GM19467 (cell line): ENCODE measurements around the gene FOXP1.

ENCODE experiments used
- ATAC-seq: cut with Tn5 transposase; IDR thresholded peaks from one replicate; pipeline ENCODE4 v1.9.1; 2021; ENCODE audit warnings: mild to moderate bottlenecking, moderate library complexity; ENCODE audit not compliant: unreplicated experiment

The FOXP1 gene

GRCh38 chr3:71488391-71488809 is 95.1 kb downstream of the FOXP1 start:
- ATAC-seq = no peak

GRCh38 chr3:71487418-71487817 is 96.1 kb downstream of the FOXP1 start:
- ATAC-seq = no peak

DNA sequence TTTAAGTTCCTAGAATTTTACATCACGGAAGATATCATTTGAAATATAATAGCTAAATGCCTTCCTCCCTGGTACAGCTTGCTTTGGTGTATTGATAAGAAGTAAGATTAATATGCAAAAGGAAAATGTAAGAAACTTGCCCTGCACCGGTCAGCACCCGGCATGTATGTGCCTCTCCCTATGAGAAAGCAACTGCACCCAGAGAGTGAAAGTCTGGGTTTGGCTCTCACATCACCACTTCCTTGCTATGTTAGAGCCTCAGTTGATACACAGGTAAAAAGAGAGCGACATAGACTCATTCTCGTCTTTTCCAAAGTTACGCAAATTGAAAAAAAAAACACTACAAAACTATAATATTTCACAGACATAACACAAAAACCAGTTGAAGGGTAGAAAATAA is 96.7 kb downstream of the FOXP1 start:
- ATAC-seq = no peak

DNA sequence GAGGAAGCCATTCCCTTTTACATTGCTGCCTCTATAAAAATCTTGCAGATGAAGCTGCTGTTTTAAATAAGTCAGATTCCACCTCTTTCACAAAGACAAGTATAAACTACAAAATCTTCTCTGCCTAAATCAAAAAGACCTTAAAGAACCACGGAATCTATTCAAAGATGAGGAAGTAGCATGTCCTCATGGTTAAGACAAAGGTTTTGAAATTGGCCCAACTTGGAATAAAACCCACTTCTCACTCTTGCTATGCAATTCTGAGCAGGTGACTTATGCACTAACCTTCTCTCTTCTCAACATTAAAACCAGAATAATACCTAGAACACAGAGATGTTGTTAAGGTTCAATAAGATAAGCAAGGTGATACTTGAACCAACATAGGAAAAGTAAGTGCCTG is 97.6 kb downstream of the FOXP1 start:
- ATAC-seq = no peak

GRCh38 chr3:71484452-71484851 is 99.1 kb downstream of the FOXP1 start:
- no peak for ATAC-seq

- ATAC-seq = no peak
Observed at GRCh38 chr3:71484047-71484446, 99.5 kb downstream of the FOXP1 start.

- ATAC-seq = no peak
Observed at GRCh38 chr3:71482771-71483170, 100.8 kb downstream of the FOXP1 start.

- no peak for ATAC-seq
Observed at GRCh38 chr3:71478568-71478967, 105.0 kb downstream of the FOXP1 start.

- ATAC-seq = no peak
Observed at GRCh38 chr3:71476950-71477349, 106.6 kb downstream of the FOXP1 start.

GRCh38 chr3:71469138-71469435 is 114.4 kb downstream of the FOXP1 start:
- ATAC-seq = no peak

DNA sequence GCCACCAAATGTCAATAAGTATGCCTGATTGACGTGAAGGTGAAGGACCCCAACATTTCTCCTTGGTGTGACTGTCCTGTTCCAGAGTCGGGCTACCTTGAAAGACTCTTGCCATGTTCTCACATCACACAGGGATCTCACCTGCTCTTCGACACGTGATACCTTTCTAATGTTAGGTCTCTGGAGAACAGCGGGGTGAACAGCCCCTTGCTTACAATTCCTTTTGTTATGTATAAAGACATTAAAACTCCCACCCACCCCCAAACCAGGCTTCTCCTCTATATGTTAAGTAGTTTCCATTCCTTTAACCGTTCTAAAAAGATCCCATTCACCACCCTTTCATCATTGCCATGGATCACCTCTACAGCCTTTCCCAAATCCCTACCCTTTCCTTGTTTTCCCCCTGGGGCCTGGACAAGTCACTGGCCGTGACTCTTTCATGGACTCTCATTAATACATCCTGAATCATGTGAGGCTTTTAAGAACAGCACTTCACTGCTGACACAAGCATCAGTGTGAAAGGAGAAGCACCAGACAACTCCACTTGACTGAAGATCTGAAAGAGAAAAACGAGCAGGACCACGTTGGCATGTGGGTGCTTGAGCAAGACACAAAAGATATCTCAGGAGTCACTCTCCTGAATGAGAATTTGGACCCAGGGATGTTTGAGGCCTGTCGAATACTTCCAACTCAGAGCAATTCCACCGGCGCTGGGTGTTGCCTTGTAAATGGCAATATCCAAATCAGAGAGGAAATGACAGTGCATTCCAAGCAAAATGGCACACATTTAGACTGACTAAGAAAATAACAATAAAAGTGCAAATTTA is 115.0 kb downstream of the FOXP1 start:
- no peak for ATAC-seq

DNA sequence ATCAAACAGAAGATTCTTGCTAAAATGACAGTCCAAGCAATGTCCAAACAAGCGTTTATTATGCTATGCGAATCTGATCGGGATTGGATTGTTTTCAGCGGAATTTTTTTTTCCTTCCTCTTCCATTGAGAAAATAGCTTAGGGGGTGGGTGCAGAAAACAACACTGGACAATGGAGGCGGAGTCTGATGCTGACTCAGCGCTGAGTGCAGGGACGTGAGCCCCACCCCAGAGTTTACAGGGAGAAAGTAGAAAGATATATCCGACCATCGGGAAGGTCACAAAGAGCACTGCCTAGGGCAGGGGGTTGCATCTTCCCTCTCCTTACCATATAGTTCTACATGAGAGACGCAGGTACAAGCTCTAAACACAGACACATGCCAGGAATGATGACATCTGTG is 117.0 kb downstream of the FOXP1 start:
- no peak for ATAC-seq

DNA sequence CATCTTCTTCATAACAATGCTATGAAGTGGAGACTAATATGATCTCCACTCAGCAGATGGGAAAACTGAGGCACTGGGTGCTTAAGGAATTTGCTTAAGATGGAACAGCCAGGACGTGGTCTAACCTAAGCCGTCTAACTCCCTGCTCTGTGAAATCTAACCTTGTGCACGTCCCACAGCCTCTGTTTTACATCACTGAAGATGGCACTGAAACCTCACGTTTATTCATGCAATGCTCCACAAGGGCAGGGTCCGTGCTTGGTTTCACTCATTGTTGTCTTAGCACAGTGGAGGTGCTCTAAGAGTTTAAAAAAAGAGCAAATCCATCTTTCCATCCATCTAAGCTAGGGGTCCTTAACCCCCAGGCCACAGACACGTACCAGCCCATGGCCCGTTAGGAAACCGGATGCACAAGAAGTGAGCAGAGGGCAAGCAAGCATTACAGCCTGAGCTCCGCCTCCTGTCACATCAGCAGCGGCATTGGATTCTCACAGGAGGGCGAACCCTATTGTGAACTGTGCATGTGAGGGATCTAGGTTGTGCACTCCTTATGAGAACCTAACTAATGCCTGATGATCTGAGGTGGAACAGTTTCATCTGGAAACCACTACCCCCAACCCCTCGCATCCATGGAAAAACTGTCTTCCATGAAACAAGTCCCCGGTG is 118.0 kb downstream of the FOXP1 start:
- ATAC-seq = no peak

DNA sequence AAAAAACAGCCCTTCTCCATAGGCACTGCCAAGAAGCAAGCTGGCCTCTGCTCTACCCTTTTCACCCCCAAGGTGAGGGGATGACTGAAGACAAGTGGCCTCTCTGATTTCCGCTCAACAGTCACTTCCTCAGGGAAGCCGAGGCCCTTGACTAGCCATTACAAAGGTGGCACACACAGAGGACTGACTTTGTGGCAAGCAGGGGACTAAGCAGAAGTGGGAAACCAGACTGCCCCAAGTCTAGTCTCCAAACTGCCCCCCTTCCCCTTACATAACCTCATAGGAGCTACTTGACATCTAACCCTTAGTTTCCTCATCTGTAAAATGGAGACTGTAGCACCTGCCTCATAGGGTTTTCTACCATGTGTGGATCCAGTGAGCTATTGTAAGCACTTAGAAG is 118.9 kb downstream of the FOXP1 start:
- ATAC-seq = no peak

GRCh38 chr3:71463617-71464016 is 119.9 kb downstream of the FOXP1 start:
- ATAC-seq = no peak

DNA sequence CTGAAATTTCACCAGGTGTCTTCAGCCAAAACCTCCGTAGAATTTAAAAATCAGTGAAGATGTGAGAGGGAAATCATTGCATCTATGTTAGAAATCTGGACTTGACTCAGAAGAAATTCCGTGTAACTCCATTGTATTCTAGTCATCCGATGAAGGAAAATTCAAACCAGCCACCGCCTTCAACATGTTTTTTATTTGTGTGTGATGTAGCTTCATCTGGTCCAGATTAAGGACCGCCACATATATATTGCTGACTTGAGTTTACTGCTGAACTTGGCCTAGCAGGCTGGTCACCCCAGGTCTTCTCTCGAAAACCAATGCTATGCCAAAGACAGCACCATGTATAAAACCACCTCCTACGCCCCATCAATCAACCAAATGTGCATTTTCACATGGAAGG is 120.9 kb downstream of the FOXP1 start:
- ATAC-seq = no peak

DNA sequence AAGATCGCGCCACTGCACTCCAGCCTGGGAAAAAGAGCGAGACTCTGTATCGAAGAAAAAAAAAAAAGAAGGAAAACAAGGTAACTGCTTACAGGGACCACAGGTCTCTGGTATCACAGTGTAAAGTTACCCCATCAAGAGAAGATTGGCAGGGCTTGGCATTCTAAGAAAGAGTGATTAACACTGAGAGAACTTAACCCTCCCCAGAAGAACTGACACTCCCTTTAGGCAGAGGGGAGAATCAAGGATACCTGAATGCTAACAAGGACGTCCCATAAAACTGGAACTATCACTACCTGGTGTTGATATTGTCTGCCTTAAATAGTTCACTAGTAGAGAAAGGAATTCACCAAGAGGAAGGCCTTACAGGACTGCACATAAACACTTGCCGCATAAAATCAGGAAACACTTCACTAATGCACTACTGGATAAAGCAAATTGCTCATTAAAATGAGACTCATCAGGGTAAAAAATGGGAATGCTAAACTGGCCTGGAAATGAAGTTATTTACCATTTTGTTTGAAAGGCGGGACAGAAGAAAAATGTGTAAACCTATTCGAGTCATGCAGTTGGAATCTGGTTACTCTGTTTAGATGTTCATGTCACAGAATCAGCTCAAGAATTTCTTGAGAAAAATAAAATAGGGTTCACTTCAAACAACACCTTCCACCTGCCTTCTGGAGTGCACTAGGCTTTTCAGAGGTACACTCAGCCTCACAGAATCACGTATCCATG is 121.6 kb downstream of the FOXP1 start:
- ATAC-seq = no peak

- ATAC-seq = no peak
Observed at GRCh38 chr3:71461114-71461513, 122.4 kb downstream of the FOXP1 start.

- no peak for ATAC-seq
Observed at GRCh38 chr3:71458895-71459294, 124.6 kb downstream of the FOXP1 start.

- no peak for ATAC-seq
Observed at GRCh38 chr3:71456826-71457225, 126.7 kb downstream of the FOXP1 start.

DNA sequence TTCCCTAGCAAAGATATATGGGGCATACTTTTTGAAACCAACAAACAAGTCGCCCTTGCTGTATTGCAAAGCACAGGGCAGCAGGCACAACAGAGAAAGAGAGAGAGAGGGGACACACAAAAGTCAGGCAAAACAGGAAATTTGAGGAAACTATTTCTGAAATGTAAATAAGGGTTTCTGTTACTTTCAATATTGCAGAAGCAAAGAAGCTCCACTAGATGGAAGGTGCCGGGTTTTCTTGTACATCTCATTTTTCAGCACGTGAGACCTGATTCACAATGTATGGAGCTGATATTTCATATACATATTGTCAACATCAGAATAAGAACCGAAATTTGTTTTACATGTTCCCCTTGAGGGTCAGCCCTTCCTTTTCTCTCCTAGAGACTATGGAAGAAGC is 127.4 kb downstream of the FOXP1 start:
- ATAC-seq = no peak
